Stimulated activated effector memory CD8-positive, alpha-beta T cell treated with anti-CD3 and anti-CD28 coated beads, Interleukin-12 subunit alpha, Interleukin-12 subunit beta, amount 100 ng/mL, for 72 hours (primary cell): ENCODE data around the gene RASL12.
"Not testable (repeated sequence)": the region's sequence is repeated elsewhere in the genome, so short reads cannot be mapped to it uniquely, and the experiment has no call there.

ENCODE experiments used
- ATAC-seq: fragments of 150-1000 bp; cut with Tn5 transposase; 2 replicates; pipeline ENCODE4 v1.10.0; 2021
- DNase-seq, 2 donors: peaks; one replicate each; pipeline ENCODE4 v3.0.0; 2021 to 2022; ENCODE audit warnings: low spot score in 2 of 2
- H3K27ac Mint-ChIP-seq: one replicate; pipeline ENCODE4 v1.8.0; 2022; ENCODE audit warnings: mild to moderate bottlenecking, mixed read lengths
- H3K36me3 Mint-ChIP-seq: one replicate; pipeline ENCODE4 v1.8.0; 2022; ENCODE audit warnings: mild to moderate bottlenecking, mixed read lengths
- H3K4me1 Mint-ChIP-seq: one replicate; pipeline ENCODE4 v1.8.0; 2022; ENCODE audit warnings: mixed read lengths
- H3K4me3 Mint-ChIP-seq: one replicate; pipeline ENCODE4 v1.8.0; 2022; ENCODE audit warnings: mild to moderate bottlenecking, mixed read lengths
- H3K9me3 Mint-ChIP-seq: one replicate; pipeline ENCODE4 v1.8.0; 2022; ENCODE audit warnings: mixed read lengths

RASL12 gene

GRCh38 chr15:65067645-65068402, at the start of gene RASL12:
Gene RASL12 (minus strand): TSS chr15:65067991. CDS start chr15:65067835, 156 bp downstream.
- no peak for DNase-seq
- Mint-ChIP-seq H3K9me3 (no peaks in the 10 kb centered on the region), H3K27ac (no peak within 1 kb of the TSS), H3K4me1 (peaks cover 12% of the 10 kb centered on the region), H3K4me3 (peak within 1 kb of the TSS; percentile 43), H3K36me3 (no peaks in the 10 kb centered on the region)
- no peak for ATAC-seq

GRCh38 chr15:65115542-65115941, 47.8 kb upstream of the RASL12 start:
- Mint-ChIP-seq H3K9me3 (no peaks in the 10 kb centered on the region), H3K4me1 (peaks cover 15% of the 10 kb centered on the region), H3K4me3 (no peak overlapping the region), H3K36me3 (peaks cover 93% of the 10 kb centered on the region), H3K27ac (no peak overlapping the region)
- DNase-seq = no peak
- ATAC-seq = no peak

GRCh38 chr15:65115086-65115485, 47.3 kb upstream of the RASL12 start, which contains the start of gene UBAP1L:
Gene UBAP1L (minus strand): TSS chr15:65115200. CDS start chr15:65106215, 8,985 bp downstream.
- no peaks in the 10 kb centered on the region for H3K9me3 Mint-ChIP-seq
- no peak within 1 kb of the TSS for H3K27ac Mint-ChIP-seq
- peaks cover 90% of the 10 kb centered on the region for H3K36me3 Mint-ChIP-seq
- no peak for ATAC-seq
- peaks cover 15% of the 10 kb centered on the region for H3K4me1 Mint-ChIP-seq
- DNase-seq = no peak
- H3K4me3 Mint-ChIP-seq = no peak within 1 kb of the TSS

- ATAC-seq (no peak), DNase-seq (no peak)
- Mint-ChIP-seq H3K27ac (peak overlapping the region; percentile 43), H3K9me3 (no peaks in the 10 kb centered on the region), H3K4me1 (peaks cover 20% of the 10 kb centered on the region), H3K36me3 (peaks cover 81% of the 10 kb centered on the region), H3K4me3 (no peak overlapping the region)
Measured at GRCh38 chr15:65110676-65111292, 43.0 kb upstream of the RASL12 start.

GRCh38 chr15:65106011-65106590, 38.3 kb upstream of the RASL12 start:
- Mint-ChIP-seq H3K4me1 (peaks cover 23% of the 10 kb centered on the region), H3K27ac (no peak overlapping the region), H3K4me3 (no peak overlapping the region), H3K36me3 (peaks cover 72% of the 10 kb centered on the region), H3K9me3 (no peaks in the 10 kb centered on the region)
- ATAC-seq (no peak), DNase-seq (no peak)

GRCh38 chr15:65105038-65105437, 37.2 kb upstream of the RASL12 start:
- peaks cover 17% of the 10 kb centered on the region for H3K4me1 Mint-ChIP-seq
- no peaks in the 10 kb centered on the region for H3K9me3 Mint-ChIP-seq
- no peak overlapping the region for H3K27ac Mint-ChIP-seq
- no peak for ATAC-seq
- H3K4me3 Mint-ChIP-seq = no peak overlapping the region
- peaks cover 72% of the 10 kb centered on the region for H3K36me3 Mint-ChIP-seq
- no peak for DNase-seq

- ATAC-seq (no peak), DNase-seq (no peak)
- Mint-ChIP-seq H3K9me3 (no peaks in the 10 kb centered on the region), H3K4me1 (peaks cover 17% of the 10 kb centered on the region), H3K4me3 (no peak overlapping the region), H3K36me3 (peaks cover 70% of the 10 kb centered on the region), H3K27ac (no peak overlapping the region)
Measured at GRCh38 chr15:65102912-65103311, 35.1 kb upstream of the RASL12 start.

GRCh38 chr15:65101891-65102708, 34.3 kb upstream of the RASL12 start:
- no peak for DNase-seq
- Mint-ChIP-seq H3K36me3 (peaks cover 70% of the 10 kb centered on the region), H3K27ac (no peak overlapping the region), H3K9me3 (no peaks in the 10 kb centered on the region), H3K4me1 (peaks cover 17% of the 10 kb centered on the region), H3K4me3 (no peak overlapping the region)
- no peak for ATAC-seq

- peak; percentile 38 to 68 for DNase-seq
- H3K27ac Mint-ChIP-seq = no peak overlapping the region
- H3K4me1 Mint-ChIP-seq = peaks cover 17% of the 10 kb centered on the region
- no peaks in the 10 kb centered on the region for H3K9me3 Mint-ChIP-seq
- peaks cover 64% of the 10 kb centered on the region for H3K36me3 Mint-ChIP-seq
- no peak overlapping the region for H3K4me3 Mint-ChIP-seq
- peak; percentile 37 for ATAC-seq
Measured at GRCh38 chr15:65101411-65101890, 33.7 kb upstream of the RASL12 start.

GRCh38 chr15:65100442-65100841, 32.7 kb upstream of the RASL12 start:
- Mint-ChIP-seq H3K4me3 (no peak overlapping the region), H3K4me1 (peaks cover 12% of the 10 kb centered on the region), H3K27ac (no peak overlapping the region), H3K36me3 (peaks cover 54% of the 10 kb centered on the region), H3K9me3 (no peaks in the 10 kb centered on the region)
- DNase-seq (no peak), ATAC-seq (no peak)

- H3K27ac Mint-ChIP-seq, H3K4me3 Mint-ChIP-seq, H3K9me3 Mint-ChIP-seq, DNase-seq, ATAC-seq: not testable (repeated sequence)
- peaks cover 12% of the 10 kb centered on the region for H3K4me1 Mint-ChIP-seq
- peaks cover 48% of the 10 kb centered on the region for H3K36me3 Mint-ChIP-seq
Measured at GRCh38 chr15:65099801-65100200, 32.0 kb upstream of the RASL12 start.

- Mint-ChIP-seq H3K27ac (no peak overlapping the region), H3K9me3 (no peaks in the 10 kb centered on the region), H3K4me1 (peaks cover 12% of the 10 kb centered on the region), H3K4me3 (no peak overlapping the region), H3K36me3 (peaks cover 44% of the 10 kb centered on the region)
- no peak for ATAC-seq
- no peak for DNase-seq
Measured at GRCh38 chr15:65099336-65099735, 31.5 kb upstream of the RASL12 start.

GRCh38 chr15:65097651-65098263, 30.0 kb upstream of the RASL12 start:
- peaks cover 7% of the 10 kb centered on the region for H3K4me1 Mint-ChIP-seq
- H3K36me3 Mint-ChIP-seq = peaks cover 34% of the 10 kb centered on the region
- DNase-seq = no peak
- no peak overlapping the region for H3K27ac Mint-ChIP-seq
- no peaks in the 10 kb centered on the region for H3K9me3 Mint-ChIP-seq
- H3K4me3 Mint-ChIP-seq = no peak overlapping the region
- ATAC-seq = no peak

GRCh38 chr15:65096481-65097385, 28.9 kb upstream of the RASL12 start:
- Mint-ChIP-seq H3K4me1 (peaks cover 6% of the 10 kb centered on the region), H3K36me3 (peaks cover 32% of the 10 kb centered on the region), H3K4me3 (no peak overlapping the region), H3K27ac (peak overlapping the region; percentile 71), H3K9me3 (no peaks in the 10 kb centered on the region)
- DNase-seq = no peak
- ATAC-seq = no peak
